ENCODE data around the gene ANKRD63.
A peak's percentile ranks its signal among the peaks of the same experiment; 100 is the strongest.

ANKRD63 gene

GRCh38 chr15:40282869-40283614 lies at the start of gene ANKRD63:
Gene ANKRD63 (minus strand): TSS chr15:40283064. CDS start chr15:40282586, 478 bp downstream.
- DNase-seq: no peak

- no peak for DNase-seq
Observed at GRCh38 chr15:40332113-40332781, 49.4 kb upstream of the ANKRD63 start.

GRCh38 chr15:40331637-40332036 lies 48.8 kb upstream of the ANKRD63 start:
- no peak for DNase-seq

- DNase-seq: no peak
Observed at GRCh38 chr15:40331026-40331425, 48.2 kb upstream of the ANKRD63 start.

- no peak for DNase-seq
Observed at GRCh38 chr15:40330368-40330836, 47.5 kb upstream of the ANKRD63 start.

- DNase-seq: no peak
Observed at GRCh38 chr15:40329804-40330203, 46.9 kb upstream of the ANKRD63 start.

GRCh38 chr15:40328751-40329150 lies 45.9 kb upstream of the ANKRD63 start:
- no peak for DNase-seq

GRCh38 chr15:40328176-40328575 lies 45.3 kb upstream of the ANKRD63 start:
- DNase-seq: no peak

GRCh38 chr15:40327457-40327856 lies 44.6 kb upstream of the ANKRD63 start:
- DNase-seq: no peak

GRCh38 chr15:40325700-40326099 lies 42.8 kb upstream of the ANKRD63 start:
- DNase-seq: no peak

- DNase-seq: no peak
Observed at GRCh38 chr15:40325188-40325587, 42.3 kb upstream of the ANKRD63 start.

GRCh38 chr15:40323953-40324937 lies 41.4 kb upstream of the ANKRD63 start:
- no peak for DNase-seq

GRCh38 chr15:40323239-40323952 lies 40.5 kb upstream of the ANKRD63 start, which contains the start of gene INAFM2:
Gene INAFM2 (plus strand): TSS chr15:40323692. CDS start chr15:40324056, 364 bp downstream.
- DNase-seq: peak; percentile 67 to 89

- DNase-seq: no peak
Observed at GRCh38 chr15:40322531-40323238, 39.8 kb upstream of the ANKRD63 start.

- peak in 1 of 2 experiments; percentile 43 for DNase-seq
Observed at GRCh38 chr15:40320931-40321371, 38.1 kb upstream of the ANKRD63 start.

- no peak for DNase-seq
Observed at GRCh38 chr15:40320409-40320808, 37.5 kb upstream of the ANKRD63 start.

GRCh38 chr15:40317580-40317979 lies 34.7 kb upstream of the ANKRD63 start:
- DNase-seq: no peak

- no peak for DNase-seq
Observed at GRCh38 chr15:40316931-40317330, 34.1 kb upstream of the ANKRD63 start.

GRCh38 chr15:40314723-40315276 lies 31.9 kb upstream of the ANKRD63 start:
- DNase-seq: no peak

- peak in 1 of 2 experiments; percentile 63 for DNase-seq
Observed at GRCh38 chr15:40313531-40314398, 30.9 kb upstream of the ANKRD63 start.

Data from NCI-H187 (cell line).